CD4-positive, alpha-beta T cell (primary cell): ENCODE data around the gene GP1BA. TPM values are rescaled to one million over a fixed set of nuclear protein-coding genes. Genes with fewer than 3 reads are reported as not detected.

ENCODE experiments used
- ATAC-seq: fragments of 200-7000 bp; cut with Tn5 transposase; one replicate; pipeline ENCODE4 v1.10.0; 2022; ENCODE audit warnings: mild to moderate bottlenecking; ENCODE audit not compliant: poor library complexity
- CTCF ChIA-PET: fragments of 350-600 bp; sonication (Branson Sonifier 250); formaldehyde crosslinking; loops from one replicate; lab custom pipeline; 2021; ENCODE audit warnings: antibody characterized with exemption, inconsistent platforms; lab: Charles Lee
- POLR2A ChIA-PET: fragments of 350-600 bp; sonication (Branson Sonifier 250); formaldehyde crosslinking; loops from one replicate; lab custom pipeline; 2021; ENCODE audit warnings: antibody characterized with exemption, inconsistent platforms; lab: Charles Lee
- DNase-seq, 14 experiments: peaks; one replicate each; pipeline ENCODE4 v3.0.0-alpha.2; 2013 to 2020; ENCODE audit warnings: mixed read lengths in 2 of 14
- H3K27ac ChIP-seq, 2 donors: one replicate each; pipeline versions ENCODE4 v1.5.1 to v1.7.0; 2013; ENCODE audit warnings: low read length in 2 of 2, low read depth in 1 of 2, mild to moderate bottlenecking in 1 of 2
- H3K27me3 ChIP-seq, 2 experiments: 1 replicate in 1 of 2; 2 replicates in 1 of 2; pipeline versions ENCODE4 v1.6.1 to v1.7.0; 2013; ENCODE audit warnings: low read length in 2 of 2, control low read depth in 1 of 2, mild to moderate bottlenecking in 1 of 2, moderate library complexity in 1 of 2; ENCODE audit not compliant: insufficient read depth in 2 of 2, control insufficient read depth in 1 of 2
- H3K36me3 ChIP-seq: one replicate; pipeline ENCODE4 v1.6.1; 2013; ENCODE audit warnings: low read length, control low read depth; ENCODE audit not compliant: insufficient read depth
- H3K4me1 ChIP-seq: one replicate; pipeline ENCODE4 v1.6.1; 2013; ENCODE audit warnings: low read length, control low read depth; ENCODE audit not compliant: insufficient read depth
- H3K4me3 ChIP-seq: one replicate; pipeline ENCODE4 v1.5.1; 2013; ENCODE audit warnings: mild to moderate bottlenecking, low read length, moderate library complexity
- H3K9me3 ChIP-seq, 2 experiments: 1 replicate in 1 of 2; 2 replicates in 1 of 2; pipeline versions ENCODE4 v1.6.1 to v1.7.0; 2013; ENCODE audit warnings: low read length in 2 of 2, mild to moderate bottlenecking in 2 of 2, control low read depth in 1 of 2, moderate library complexity in 1 of 2; ENCODE audit not compliant: control insufficient read depth in 1 of 2, insufficient read depth in 1 of 2
- H3K27ac Mint-ChIP-seq: one replicate; pipeline ENCODE4 v1.8.0; 2020; ENCODE audit warnings: mixed read lengths
- H3K27me3 Mint-ChIP-seq: one replicate; pipeline ENCODE4 v1.8.0; 2021; ENCODE audit warnings: mixed read lengths
- H3K36me3 Mint-ChIP-seq: one replicate; pipeline ENCODE4 v1.8.0; 2021; ENCODE audit warnings: low read depth, mixed read lengths
- H3K4me1 Mint-ChIP-seq: one replicate; pipeline ENCODE4 v1.8.0; 2021; ENCODE audit warnings: low read depth, mixed read lengths
- H3K4me3 Mint-ChIP-seq: one replicate; pipeline ENCODE4 v1.8.0; 2020; ENCODE audit warnings: mild to moderate bottlenecking, mixed read lengths
- H3K9me3 Mint-ChIP-seq: one replicate; pipeline ENCODE4 v1.8.0; 2020; ENCODE audit warnings: mixed read lengths
- intact Hi-C, 2 experiments: fragments of 100-400 bp; cut with DNase I in 1 of 2; cut with micrococcal nuclease in 1 of 2; formaldehyde crosslinking; loops; one replicate each; pipeline versions ENCODE4 v1.15.1 to v1.9.0; 2023 to 2025; cut with DNase I, micrococcal nuclease
- total RNA-seq, 174 experiments: library from RNA in 2 of 174; stranded (reverse) in 2 of 174; gene quantifications; one replicate each; pipeline ENCODE4 v1.2.3 and lab custom pipeline; 2021 to 2026
- TF ChIP-seq, protein P1 (sequence below): fragments of 200-600 bp; IDR thresholded peaks from one replicate; pipeline ENCODE4 v1.8.0; 2022; ENCODE audit warnings: antibody characterized with exemption, mild to moderate bottlenecking

GP1BA gene
- total RNA-seq, 2 experiments from 2014 or later, result not detected

DNA sequence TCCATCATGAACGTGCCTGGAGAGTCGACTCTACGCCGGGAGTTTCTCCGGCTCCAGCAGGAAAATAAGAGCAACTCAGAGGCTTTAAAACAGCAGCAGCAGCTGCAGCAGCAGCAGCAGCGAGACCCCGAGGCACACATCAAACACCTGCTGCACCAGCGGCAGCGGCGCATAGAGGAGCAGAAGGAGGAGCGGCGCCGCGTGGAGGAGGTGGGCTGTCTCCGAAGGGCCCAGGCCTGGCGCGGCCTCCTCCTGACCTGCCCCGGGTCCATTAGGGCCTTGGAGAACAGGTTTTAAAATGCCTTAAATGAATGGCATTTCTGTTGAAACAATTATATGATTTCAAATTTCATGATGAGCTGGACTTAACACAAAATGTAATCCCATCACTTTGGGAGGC is 44.5 kb upstream of the GP1BA start:
- Histone ChIP-seq H3K4me3 (no peak overlapping the region), H3K4me1 (peaks cover 2% of the 10 kb centered on the region), H3K27me3 (no peaks in the 10 kb centered on the region), H3K27ac (no peak overlapping the region), H3K9me3 (no peaks in the 10 kb centered on the region), H3K36me3 (peaks cover 72% of the 10 kb centered on the region)
- POLR2A ChIA-PET, result no interaction called here
- ATAC-seq (no peak), DNase-seq (no peak)
- CTCF ChIA-PET, result no interaction called here
- Mint-ChIP-seq H3K4me3 (no peak overlapping the region), H3K9me3 (no peaks in the 10 kb centered on the region), H3K4me1 (peaks cover 5% of the 10 kb centered on the region), H3K27me3 (no peaks in the 10 kb centered on the region), H3K27ac (no peak overlapping the region), H3K36me3 (peaks cover 71% of the 10 kb centered on the region)
- TF ChIP-seq, protein P1, sequence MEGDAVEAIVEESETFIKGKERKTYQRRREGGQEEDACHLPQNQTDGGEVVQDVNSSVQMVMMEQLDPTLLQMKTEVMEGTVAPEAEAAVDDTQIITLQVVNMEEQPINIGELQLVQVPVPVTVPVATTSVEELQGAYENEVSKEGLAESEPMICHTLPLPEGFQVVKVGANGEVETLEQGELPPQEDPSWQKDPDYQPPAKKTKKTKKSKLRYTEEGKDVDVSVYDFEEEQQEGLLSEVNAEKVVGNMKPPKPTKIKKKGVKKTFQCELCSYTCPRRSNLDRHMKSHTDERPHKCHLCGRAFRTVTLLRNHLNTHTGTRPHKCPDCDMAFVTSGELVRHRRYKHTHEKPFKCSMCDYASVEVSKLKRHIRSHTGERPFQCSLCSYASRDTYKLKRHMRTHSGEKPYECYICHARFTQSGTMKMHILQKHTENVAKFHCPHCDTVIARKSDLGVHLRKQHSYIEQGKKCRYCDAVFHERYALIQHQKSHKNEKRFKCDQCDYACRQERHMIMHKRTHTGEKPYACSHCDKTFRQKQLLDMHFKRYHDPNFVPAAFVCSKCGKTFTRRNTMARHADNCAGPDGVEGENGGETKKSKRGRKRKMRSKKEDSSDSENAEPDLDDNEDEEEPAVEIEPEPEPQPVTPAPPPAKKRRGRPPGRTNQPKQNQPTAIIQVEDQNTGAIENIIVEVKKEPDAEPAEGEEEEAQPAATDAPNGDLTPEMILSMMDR, result no peak
- intact Hi-C loops, result loop anchor here in 1 of 2 experiments (5.0 kb wide), 2 partner anchors 260 to 320 kb away; no protein-coding TSS in a partner anchor

DNA sequence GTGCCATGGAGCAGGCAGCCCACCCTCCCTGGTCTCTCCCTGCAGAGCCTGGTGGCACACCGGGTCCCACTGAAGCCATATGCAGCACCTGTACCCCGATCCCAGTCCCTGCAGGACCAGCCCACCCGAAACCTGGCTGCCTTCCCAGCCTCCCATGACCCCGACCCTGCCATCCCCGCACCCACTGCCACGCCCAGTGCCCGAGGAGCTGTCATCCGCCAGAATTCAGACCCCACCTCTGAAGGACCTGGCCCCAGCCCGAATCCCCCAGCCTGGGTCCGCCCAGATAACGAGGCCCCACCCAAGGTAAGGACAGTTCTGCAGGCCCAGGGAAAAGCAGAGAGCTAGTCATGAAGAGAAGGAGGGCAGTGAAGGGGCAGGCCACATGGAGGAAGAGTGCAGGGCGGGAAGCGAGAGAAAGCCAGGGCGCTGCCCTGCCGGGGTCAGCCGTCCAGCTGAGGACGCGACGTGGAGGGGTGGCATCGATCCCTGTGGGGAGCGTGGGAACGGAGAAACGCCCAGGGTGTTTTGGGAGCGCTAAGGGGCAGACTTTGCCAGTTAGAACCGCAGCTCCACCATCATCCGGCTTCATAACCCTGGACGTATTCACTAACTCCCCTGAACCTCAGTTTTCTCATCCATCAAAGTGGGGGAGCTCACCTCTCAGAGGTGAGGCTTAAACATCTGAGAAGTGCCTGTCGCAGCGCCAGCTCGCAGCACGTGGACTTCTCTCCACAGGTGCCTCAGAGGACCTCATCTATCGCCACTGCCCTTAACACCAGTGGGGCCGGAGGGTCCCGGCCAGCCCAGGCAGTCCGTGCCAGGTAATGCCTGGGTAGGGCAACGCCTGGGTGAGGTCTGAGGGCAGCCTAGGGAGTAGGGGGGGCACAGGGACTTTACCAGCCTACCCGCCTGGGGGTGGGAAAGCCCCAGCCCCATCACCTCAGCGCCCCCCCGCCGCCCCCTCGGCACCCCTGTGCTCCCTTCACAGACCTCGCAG is 40.4 kb upstream of the GP1BA start:
- TF ChIP-seq, protein P1, result no peak
- peaks cover 68% of the 10 kb centered on the region for H3K36me3 Mint-ChIP-seq
- H3K27ac Mint-ChIP-seq, result no peak overlapping the region
- CTCF ChIA-PET, result no interaction called here
- no peaks in the 10 kb centered on the region for H3K9me3 Mint-ChIP-seq
- Histone ChIP-seq H3K27me3 (no peaks in the 10 kb centered on the region), H3K9me3 (no peaks in the 10 kb centered on the region), H3K36me3 (peaks cover 82% of the 10 kb centered on the region), H3K4me1 (peaks cover 2% of the 10 kb centered on the region), H3K27ac (no peak overlapping the region), H3K4me3 (no peak overlapping the region)
- H3K4me3 Mint-ChIP-seq, result no peak overlapping the region
- POLR2A ChIA-PET, result interaction anchor here (0.6 to 1.4 kb wide), 3 partner anchors 8 to 182 kb away, joined by 3 read pairs; no protein-coding TSS in a partner anchor
- intact Hi-C loops, result no loop called here
- no peaks in the 10 kb centered on the region for H3K27me3 Mint-ChIP-seq
- peaks cover 5% of the 10 kb centered on the region for H3K4me1 Mint-ChIP-seq
- no peak for ATAC-seq
- DNase-seq, result peak in 1 of 14 experiments; percentile 31

DNA sequence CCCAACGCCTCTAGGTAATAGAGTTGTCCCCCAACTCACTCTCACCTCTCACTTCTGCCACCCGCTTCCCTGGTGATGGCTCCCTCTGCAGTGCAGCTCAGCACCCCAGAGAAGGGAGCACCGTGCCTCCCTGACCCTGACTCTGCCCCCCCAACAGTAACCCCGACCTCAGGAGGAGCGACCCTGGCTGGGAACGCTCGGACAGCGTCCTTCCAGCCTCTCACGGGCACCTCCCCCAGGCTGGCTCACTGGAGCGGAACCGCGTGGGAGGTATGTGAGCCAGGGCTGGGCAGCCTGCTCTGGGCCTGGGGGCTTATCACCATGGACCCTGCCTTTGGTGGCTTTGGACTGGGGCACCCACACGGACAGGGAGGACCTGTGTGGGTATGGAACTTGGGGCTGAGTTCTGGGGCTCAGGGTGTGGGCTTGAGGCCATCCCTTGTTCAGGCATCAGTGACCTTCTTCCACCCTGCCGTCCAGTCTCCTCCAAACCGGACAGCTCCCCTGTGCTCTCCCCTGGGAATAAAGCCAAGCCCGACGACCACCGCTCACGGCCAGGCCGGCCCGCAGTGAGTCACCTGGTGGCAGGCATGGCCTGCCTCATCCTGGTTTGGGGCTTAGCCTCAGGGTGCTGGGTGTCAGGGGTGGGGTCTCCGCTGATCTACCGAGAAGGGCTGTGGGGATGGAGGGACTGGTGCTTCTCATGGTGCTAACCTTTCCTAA is 39.4 kb upstream of the GP1BA start:
- Histone ChIP-seq H3K9me3 (no peaks in the 10 kb centered on the region), H3K27ac (no peak overlapping the region), H3K4me3 (no peak overlapping the region), H3K36me3 (peaks cover 76% of the 10 kb centered on the region), H3K27me3 (no peaks in the 10 kb centered on the region), H3K4me1 (peaks cover 2% of the 10 kb centered on the region)
- ATAC-seq (no peak), DNase-seq (peak in 1 of 14 experiments; percentile 27)
- H3K27me3 Mint-ChIP-seq, result no peaks in the 10 kb centered on the region
- no peak overlapping the region for H3K27ac Mint-ChIP-seq
- CTCF ChIA-PET, result no interaction called here
- H3K4me3 Mint-ChIP-seq, result no peak overlapping the region
- TF ChIP-seq, protein P1, result no peak
- peaks cover 68% of the 10 kb centered on the region for H3K36me3 Mint-ChIP-seq
- H3K4me1 Mint-ChIP-seq, result peaks cover 5% of the 10 kb centered on the region
- no peaks in the 10 kb centered on the region for H3K9me3 Mint-ChIP-seq
- POLR2A ChIA-PET, result interaction anchor here (1.0 kb wide), 1 partner anchor 8 kb away, joined by 3 read pairs; no protein-coding TSS in a partner anchor
- intact Hi-C loops, result no loop called here
